ENCODE data around the gene RAB11FIP3. TPM values are rescaled to one million over a fixed set of nuclear protein-coding genes. Genes with fewer than 3 reads are reported as not detected.
A peak's percentile ranks its signal among the peaks of the same experiment; 100 is the strongest.
"Not testable (repeated sequence)": the region's sequence is repeated elsewhere in the genome, so short reads cannot be mapped to it uniquely, and the experiment has no call there.

Gene RAB11FIP3
- total RNA-seq, 2 donors from 2014 or later = 26.9 to 28.3 TPM

- Mint-ChIP-seq H3K9me3 (no peaks in the 10 kb centered on the region), H3K36me3 (ENCODE audit: low read depth) (peaks cover 16% of the 10 kb centered on the region), H3K27ac (no peak overlapping the region), H3K4me3 (no peak overlapping the region), H3K27me3 (no peaks in the 10 kb centered on the region), H3K4me1 (no peaks in the 10 kb centered on the region)
- ATAC-seq (replicated peaks) = no peak
Measured at GRCh38 chr16:476039-476438, 50.6 kb downstream of the RAB11FIP3 start.

- Mint-ChIP-seq H3K9me3 (no peaks in the 10 kb centered on the region), H3K27me3 (no peaks in the 10 kb centered on the region), H3K4me1 (no peaks in the 10 kb centered on the region), H3K27ac (no peak overlapping the region), H3K36me3 (ENCODE audit: low read depth) (peaks cover 10% of the 10 kb centered on the region), H3K4me3 (no peak overlapping the region)
- no peak for ATAC-seq (replicated peaks)
Measured at GRCh38 chr16:477301-478157, 52.1 kb downstream of the RAB11FIP3 start.

GRCh38 chr16:478287-478686 lies 52.8 kb downstream of the RAB11FIP3 start:
- not testable (repeated sequence) for H3K4me3 Mint-ChIP-seq

GRCh38 chr16:482468-483185 lies 57.2 kb downstream of the RAB11FIP3 start:
- H3K4me1 Mint-ChIP-seq = peaks cover 1% of the 10 kb centered on the region
- no peak for ATAC-seq (replicated peaks)
- no peak overlapping the region for H3K4me3 Mint-ChIP-seq
- H3K36me3 Mint-ChIP-seq (ENCODE audit: low read depth) = peaks cover 2% of the 10 kb centered on the region
- H3K27ac Mint-ChIP-seq = no peak overlapping the region
- H3K27me3 Mint-ChIP-seq = no peaks in the 10 kb centered on the region
- H3K9me3 Mint-ChIP-seq = no peaks in the 10 kb centered on the region

More at GRCh38 chr16:478287-478686, 52.8 kb downstream of the RAB11FIP3 start:
- not testable (repeated sequence) for H3K9me3 Mint-ChIP-seq; ATAC-seq (replicated peaks); H3K4me1 Mint-ChIP-seq; H3K27me3 Mint-ChIP-seq; H3K27ac Mint-ChIP-seq; H3K36me3 Mint-ChIP-seq (ENCODE audit: low read depth)

GRCh38 chr16:483341-484075 lies 58.1 kb downstream of the RAB11FIP3 start:
- no peaks in the 10 kb centered on the region for H3K27me3 Mint-ChIP-seq
- no peak overlapping the region for H3K27ac Mint-ChIP-seq
- peaks cover 6% of the 10 kb centered on the region for H3K36me3 Mint-ChIP-seq (ENCODE audit: low read depth)
- no peak overlapping the region for H3K4me3 Mint-ChIP-seq
- H3K9me3 Mint-ChIP-seq = no peaks in the 10 kb centered on the region
- no peak for ATAC-seq (replicated peaks)
- peaks cover 5% of the 10 kb centered on the region for H3K4me1 Mint-ChIP-seq

GRCh38 chr16:489606-490005 lies 64.2 kb downstream of the RAB11FIP3 start:
- Mint-ChIP-seq H3K27ac (no peak overlapping the region), H3K27me3 (no peaks in the 10 kb centered on the region), H3K4me3 (no peak overlapping the region), H3K36me3 (ENCODE audit: low read depth) (peaks cover 12% of the 10 kb centered on the region), H3K4me1 (peaks cover 5% of the 10 kb centered on the region), H3K9me3 (no peaks in the 10 kb centered on the region)
- ATAC-seq (replicated peaks) = no peak

- Mint-ChIP-seq H3K4me3 (no peak overlapping the region), H3K27ac (no peak overlapping the region), H3K27me3 (no peaks in the 10 kb centered on the region), H3K36me3 (ENCODE audit: low read depth) (peaks cover 12% of the 10 kb centered on the region), H3K4me1 (peaks cover 5% of the 10 kb centered on the region), H3K9me3 (no peaks in the 10 kb centered on the region)
- no peak for ATAC-seq (replicated peaks)
Measured at GRCh38 chr16:490768-491167, 65.3 kb downstream of the RAB11FIP3 start.

GRCh38 chr16:491220-491919 lies 65.9 kb downstream of the RAB11FIP3 start:
- Mint-ChIP-seq H3K27me3 (no peaks in the 10 kb centered on the region), H3K36me3 (ENCODE audit: low read depth) (peaks cover 12% of the 10 kb centered on the region), H3K4me1 (peaks cover 5% of the 10 kb centered on the region), H3K4me3 (no peak overlapping the region), H3K27ac (no peak overlapping the region), H3K9me3 (no peaks in the 10 kb centered on the region)
- ATAC-seq (replicated peaks) = no peak

GRCh38 chr16:492211-492875 lies 66.9 kb downstream of the RAB11FIP3 start:
- no peaks in the 10 kb centered on the region for H3K27me3 Mint-ChIP-seq
- no peak overlapping the region for H3K27ac Mint-ChIP-seq
- H3K4me3 Mint-ChIP-seq = no peak overlapping the region
- H3K9me3 Mint-ChIP-seq = no peaks in the 10 kb centered on the region
- H3K4me1 Mint-ChIP-seq = peaks cover 5% of the 10 kb centered on the region
- ATAC-seq (replicated peaks) = no peak
- H3K36me3 Mint-ChIP-seq (ENCODE audit: low read depth) = peaks cover 12% of the 10 kb centered on the region

- H3K27ac Mint-ChIP-seq; H3K9me3 Mint-ChIP-seq; H3K27me3 Mint-ChIP-seq; ATAC-seq (replicated peaks); H3K4me3 Mint-ChIP-seq; H3K36me3 Mint-ChIP-seq (ENCODE audit: low read depth); H3K4me1 Mint-ChIP-seq: not testable (repeated sequence)
Measured at GRCh38 chr16:494676-495075, 69.2 kb downstream of the RAB11FIP3 start.

- no peaks in the 10 kb centered on the region for H3K4me1 Mint-ChIP-seq
- H3K9me3 Mint-ChIP-seq = no peaks in the 10 kb centered on the region
- H3K4me3 Mint-ChIP-seq = no peak overlapping the region
- peak; percentile 23 for ATAC-seq (replicated peaks)
- no peak overlapping the region for H3K27ac Mint-ChIP-seq
- peaks cover 2% of the 10 kb centered on the region for H3K36me3 Mint-ChIP-seq (ENCODE audit: low read depth)
- no peaks in the 10 kb centered on the region for H3K27me3 Mint-ChIP-seq
Measured at GRCh38 chr16:495127-495748, 69.8 kb downstream of the RAB11FIP3 start.

GRCh38 chr16:496097-496886 lies 70.8 kb downstream of the RAB11FIP3 start:
- Mint-ChIP-seq H3K27ac (no peak overlapping the region), H3K36me3 (ENCODE audit: low read depth) (no peaks in the 10 kb centered on the region), H3K4me3 (no peak overlapping the region), H3K27me3 (no peaks in the 10 kb centered on the region), H3K4me1 (no peaks in the 10 kb centered on the region), H3K9me3 (no peaks in the 10 kb centered on the region)
- no peak for ATAC-seq (replicated peaks)

- Mint-ChIP-seq H3K9me3 (no peaks in the 10 kb centered on the region), H3K36me3 (ENCODE audit: low read depth) (no peaks in the 10 kb centered on the region), H3K27me3 (no peaks in the 10 kb centered on the region), H3K4me1 (no peaks in the 10 kb centered on the region), H3K4me3 (no peak overlapping the region), H3K27ac (peak overlapping the region; percentile 35)
- no peak for ATAC-seq (replicated peaks)
Measured at GRCh38 chr16:497258-497657, 71.8 kb downstream of the RAB11FIP3 start.
